ENCODE measurements around the gene FZR1. TPM values are rescaled to one million over a fixed set of nuclear protein-coding genes. Genes with fewer than 3 reads are reported as not detected.

Gene FZR1
- total RNA-seq, 120 experiments from 2014 or later = 46.4 to 99.1 (median 71.7) TPM

Other genes starting within 250 kb of the FZR1 start
- 100 to 1,000 TPM in 118 of 120 experiments, 10 to 100 TPM in 2; 98.0 to 269 (median 135) TPM for gene NFIC, start 139.7 kb upstream of the FZR1 start, total RNA-seq
- gene SMIM24, start 25.8 kb upstream of the FZR1 start, total RNA-seq = 10 to 100 TPM in 4 of 120 experiments, 1 to 10 TPM in 112, under 1 TPM in 3, not detected in 1; 0.80 to 14.7 (median 4.2) TPM
- 1 to 10 TPM in 2 of 120 experiments, not detected in 118; 1.4 to 1.6 TPM for gene SMIM44, start 22.9 kb upstream of the FZR1 start, total RNA-seq
- 10 to 100 TPM; 16.9 to 48.4 (median 26.1) TPM for gene DOHH, start 5.6 kb upstream of the FZR1 start, total RNA-seq
- gene TEKTIP1, start 32.9 kb downstream of the FZR1 start, total RNA-seq = 10 to 100 TPM in 3 of 120 experiments, 1 to 10 TPM in 117; 1.0 to 11.2 (median 4.6) TPM
- 100 to 1,000 TPM in 14 of 120 experiments, 10 to 100 TPM in 106; 54.9 to 119 (median 77.6) TPM for gene MFSD12, start 51.3 kb downstream of the FZR1 start, total RNA-seq
- 10 to 100 TPM; 10.1 to 58.3 (median 26.2) TPM for gene HMG20B, start 66.6 kb downstream of the FZR1 start, total RNA-seq
- gene GIPC3, start 79.2 kb downstream of the FZR1 start, total RNA-seq = 1 to 10 TPM in 27 of 120 experiments, under 1 TPM in 93; 0.13 to 1.7 (median 0.63) TPM
- 1 to 10 TPM in 80 of 120 experiments, under 1 TPM in 40; 0.36 to 2.7 (median 1.4) TPM for gene TBXA2R, start 100.6 kb downstream of the FZR1 start, total RNA-seq
- gene CACTIN, start 120.5 kb downstream of the FZR1 start, total RNA-seq = 10 to 100 TPM; 18.8 to 43.6 (median 24.6) TPM
- 100 to 1,000 TPM in 105 of 120 experiments, 10 to 100 TPM in 15; 52.4 to 207 (median 126) TPM for gene PIP5K1C, start 194.2 kb downstream of the FZR1 start, total RNA-seq
- gene TJP3, start 202.1 kb downstream of the FZR1 start, total RNA-seq = 1 to 10 TPM in 12 of 120 experiments, under 1 TPM in 19, not detected in 89; 0.14 to 4.5 (median 0.81) TPM

Measured in dorsolateral prefrontal cortex (tissue), 118 donors.